Activated T-cell treated with anti-CD3 and anti-CD28 coated beads, Interleukin-2, amount 50 U/mL, for 24 hours (primary cell): Measurements from ENCODE around the gene MYH15.
A peak's percentile ranks its signal among the peaks of the same experiment; 100 is the strongest.

Experiments used
- DNase-seq: peaks from one replicate; pipeline ENCODE4 v3.0.0-alpha.2; 2020
- H3K27ac Mint-ChIP-seq: 2 replicates; pipeline ENCODE4 v1.8.0; 2020; ENCODE audit warnings: mild to moderate bottlenecking, mixed read lengths
- H3K27me3 Mint-ChIP-seq: 2 replicates; pipeline ENCODE4 v1.8.0; 2020; ENCODE audit warnings: mixed read lengths
- H3K36me3 Mint-ChIP-seq: 2 replicates; pipeline ENCODE4 v1.8.0; 2020; ENCODE audit warnings: low read depth, mixed read lengths
- H3K4me1 Mint-ChIP-seq: 2 replicates; pipeline ENCODE4 v1.8.0; 2020; ENCODE audit warnings: low read depth, mixed read lengths
- H3K4me3 Mint-ChIP-seq: 2 replicates; pipeline ENCODE4 v1.8.0; 2020; ENCODE audit warnings: mild to moderate bottlenecking, moderate library complexity, mixed read lengths
- H3K9me3 Mint-ChIP-seq: 2 replicates; pipeline ENCODE4 v1.8.0; 2020; ENCODE audit warnings: mixed read lengths

The MYH15 gene

GRCh38 chr3:108346301-108347227 is 163.8 kb downstream of the MYH15 start:
- no peaks in the 10 kb centered on the region for H3K27me3 Mint-ChIP-seq
- DNase-seq: no peak
- H3K4me3 Mint-ChIP-seq: no peak overlapping the region
- no peaks in the 10 kb centered on the region for H3K36me3 Mint-ChIP-seq
- H3K4me1 Mint-ChIP-seq: peaks cover 18% of the 10 kb centered on the region
- no peak overlapping the region for H3K27ac Mint-ChIP-seq
- H3K9me3 Mint-ChIP-seq: no peaks in the 10 kb centered on the region

- Mint-ChIP-seq H3K27ac (no peak overlapping the region), H3K27me3 (no peaks in the 10 kb centered on the region), H3K9me3 (no peaks in the 10 kb centered on the region), H3K36me3 (no peaks in the 10 kb centered on the region), H3K4me3 (no peak overlapping the region), H3K4me1 (peaks cover 18% of the 10 kb centered on the region)
- DNase-seq: no peak
Observed at GRCh38 chr3:108345492-108346205, 164.7 kb downstream of the MYH15 start.

GRCh38 chr3:108343491-108343890 is 166.9 kb downstream of the MYH15 start:
- Mint-ChIP-seq H3K4me3 (no peak overlapping the region), H3K36me3 (no peaks in the 10 kb centered on the region), H3K4me1 (peaks cover 21% of the 10 kb centered on the region), H3K27me3 (no peaks in the 10 kb centered on the region), H3K9me3 (no peaks in the 10 kb centered on the region), H3K27ac (no peak overlapping the region)
- DNase-seq: no peak

GRCh38 chr3:108342837-108343486 is 167.4 kb downstream of the MYH15 start:
- no peak for DNase-seq
- H3K4me3 Mint-ChIP-seq: no peak overlapping the region
- H3K27me3 Mint-ChIP-seq: no peaks in the 10 kb centered on the region
- H3K36me3 Mint-ChIP-seq: no peaks in the 10 kb centered on the region
- H3K4me1 Mint-ChIP-seq: peaks cover 21% of the 10 kb centered on the region
- peak overlapping the region; percentile 85 for H3K27ac Mint-ChIP-seq
- H3K9me3 Mint-ChIP-seq: no peaks in the 10 kb centered on the region

- no peak overlapping the region for H3K4me3 Mint-ChIP-seq
- no peak for DNase-seq
- H3K27me3 Mint-ChIP-seq: no peaks in the 10 kb centered on the region
- H3K9me3 Mint-ChIP-seq: no peaks in the 10 kb centered on the region
- H3K27ac Mint-ChIP-seq: no peak overlapping the region
- H3K4me1 Mint-ChIP-seq: peaks cover 21% of the 10 kb centered on the region
- no peaks in the 10 kb centered on the region for H3K36me3 Mint-ChIP-seq
Observed at GRCh38 chr3:108341911-108342310, 168.5 kb downstream of the MYH15 start.

- no peaks in the 10 kb centered on the region for H3K36me3 Mint-ChIP-seq
Observed at GRCh38 chr3:108338901-108339545, 171.4 kb downstream of the MYH15 start.

GRCh38 chr3:108334701-108335100 is 175.7 kb downstream of the MYH15 start:
- H3K9me3 Mint-ChIP-seq: no peaks in the 10 kb centered on the region
- no peak overlapping the region for H3K4me3 Mint-ChIP-seq
- no peak overlapping the region for H3K27ac Mint-ChIP-seq
- peaks cover 11% of the 10 kb centered on the region for H3K4me1 Mint-ChIP-seq
- no peaks in the 10 kb centered on the region for H3K36me3 Mint-ChIP-seq
- H3K27me3 Mint-ChIP-seq: no peaks in the 10 kb centered on the region
- no peak for DNase-seq

More at GRCh38 chr3:108338901-108339545, 171.4 kb downstream of the MYH15 start:
- Mint-ChIP-seq H3K4me3 (no peak overlapping the region), H3K27me3 (no peaks in the 10 kb centered on the region), H3K27ac (no peak overlapping the region), H3K9me3 (no peaks in the 10 kb centered on the region), H3K4me1 (peaks cover 20% of the 10 kb centered on the region)
- DNase-seq: no peak

GRCh38 chr3:108333961-108334360 is 176.4 kb downstream of the MYH15 start:
- DNase-seq: no peak
- Mint-ChIP-seq H3K27ac (no peak overlapping the region), H3K9me3 (no peaks in the 10 kb centered on the region), H3K4me3 (no peak overlapping the region), H3K27me3 (no peaks in the 10 kb centered on the region), H3K36me3 (no peaks in the 10 kb centered on the region), H3K4me1 (peaks cover 18% of the 10 kb centered on the region)

- Mint-ChIP-seq H3K36me3 (peaks cover 2% of the 10 kb centered on the region), H3K9me3 (peaks cover 6% of the 10 kb centered on the region), H3K4me3 (no peak overlapping the region), H3K27me3 (no peaks in the 10 kb centered on the region), H3K27ac (no peak overlapping the region), H3K4me1 (peaks cover 28% of the 10 kb centered on the region)
- DNase-seq: no peak
Observed at GRCh38 chr3:108331792-108332191, 178.6 kb downstream of the MYH15 start.
